MV-4-11 (cell line): ENCODE measurements around the gene LRCH3.
"Not testable (repeated sequence)": the region's sequence is repeated elsewhere in the genome, so short reads cannot be mapped to it uniquely, and the experiment has no call there.

Experiments
- DNase-seq: peaks from one replicate; lab custom pipeline; 2025; lab: John Stamatoyannopoulos, UW

The LRCH3 gene

GRCh38 chr3:197883541-197883940 is 92.5 kb downstream of the LRCH3 start:
- DNase-seq, result no peak

GRCh38 chr3:197884330-197884729 is 93.3 kb downstream of the LRCH3 start:
- not testable (repeated sequence) for DNase-seq

DNA sequence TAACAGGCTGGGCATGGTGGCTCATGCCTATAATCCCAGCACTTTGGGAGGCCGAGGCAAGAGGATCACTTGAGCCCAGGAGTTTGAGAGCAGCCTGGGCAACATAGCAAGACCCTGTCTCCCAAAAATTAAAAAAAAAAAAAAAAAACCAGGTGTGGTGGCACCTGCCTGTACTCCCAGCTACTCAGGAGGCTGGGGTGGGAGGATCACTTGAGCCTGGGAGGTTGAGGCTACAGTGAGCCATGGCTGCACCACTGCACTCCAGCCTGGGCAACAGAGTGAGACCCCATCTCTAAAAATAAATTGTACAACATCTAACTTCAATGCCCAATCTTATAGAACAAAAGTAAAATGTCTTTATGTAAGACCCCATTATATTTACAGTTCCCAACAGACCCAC is 95.0 kb downstream of the LRCH3 start:
- DNase-seq, result not testable (repeated sequence)

DNA sequence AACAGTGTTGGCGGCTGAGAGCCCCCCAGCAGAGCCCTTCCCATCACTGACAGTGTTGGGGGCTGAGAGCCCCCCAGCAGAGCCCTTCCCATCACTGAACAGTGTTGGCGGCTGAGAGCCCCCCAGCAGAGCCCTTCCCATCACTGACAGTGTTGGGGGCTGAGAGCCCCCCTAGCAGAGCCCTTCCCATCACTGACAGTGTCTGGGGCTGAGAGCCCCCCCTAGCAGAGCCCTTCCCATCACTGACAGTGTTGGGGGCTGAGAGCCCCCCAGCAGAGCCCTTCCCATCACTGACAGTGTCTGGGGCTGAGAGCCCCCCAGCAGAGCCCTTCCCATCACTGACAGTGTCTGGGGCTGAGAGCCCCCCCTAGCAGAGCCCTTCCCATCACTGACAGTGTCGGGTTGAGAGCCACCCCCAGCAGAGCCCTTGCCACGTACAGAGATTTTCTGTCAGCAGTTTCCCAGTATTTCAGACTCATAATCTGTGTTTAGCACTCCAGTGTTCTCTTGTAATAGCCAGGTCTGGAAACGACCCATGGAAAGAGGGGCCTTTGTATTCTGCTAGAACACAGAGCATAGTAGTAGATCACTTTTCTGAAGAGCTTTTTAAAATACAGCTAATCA is 96.5 kb downstream of the LRCH3 start:
- DNase-seq, result not testable (repeated sequence)

GRCh38 chr3:197888511-197888910 is 97.5 kb downstream of the LRCH3 start:
- no peak for DNase-seq

DNA sequence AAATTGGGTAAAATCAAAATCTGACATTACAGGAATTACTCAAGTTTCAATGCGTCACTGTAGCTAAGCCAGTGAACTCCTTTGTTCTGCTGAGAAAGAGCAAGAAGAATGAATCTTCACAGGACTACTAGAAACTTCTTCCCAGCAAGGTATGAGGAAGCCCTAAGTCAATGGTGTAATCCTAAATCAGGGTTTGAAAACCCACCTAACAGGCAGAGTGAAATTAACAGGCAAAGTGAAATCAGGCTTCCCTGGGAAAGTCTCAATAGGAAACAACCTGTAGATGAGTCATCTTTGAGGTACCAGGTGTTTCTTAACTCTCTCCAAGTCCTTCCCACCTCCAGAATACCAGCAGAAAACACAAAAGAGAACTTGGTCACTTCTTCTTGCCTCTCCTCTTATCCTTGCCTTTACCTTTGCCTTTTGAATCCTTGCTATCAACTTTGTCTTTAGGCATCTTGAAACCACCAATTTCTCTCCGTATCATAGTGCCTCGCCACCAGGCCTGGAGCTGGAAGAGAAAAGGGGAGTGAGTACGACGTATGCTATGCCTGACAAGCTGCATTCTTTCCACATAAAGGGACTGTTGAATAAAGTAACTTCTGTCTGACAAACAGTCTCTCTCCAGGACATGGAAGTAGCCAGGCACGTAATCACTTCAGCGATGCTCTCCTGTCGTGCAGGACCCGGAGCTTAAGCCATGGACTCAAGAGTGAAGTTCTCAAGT is 98.3 kb downstream of the LRCH3 start:
- DNase-seq, result no peak

GRCh38 chr3:197890693-197891092 is 99.6 kb downstream of the LRCH3 start:
- DNase-seq, result no peak

GRCh38 chr3:197892162-197892561 is 101.1 kb downstream of the LRCH3 start:
- no peak for DNase-seq

DNA sequence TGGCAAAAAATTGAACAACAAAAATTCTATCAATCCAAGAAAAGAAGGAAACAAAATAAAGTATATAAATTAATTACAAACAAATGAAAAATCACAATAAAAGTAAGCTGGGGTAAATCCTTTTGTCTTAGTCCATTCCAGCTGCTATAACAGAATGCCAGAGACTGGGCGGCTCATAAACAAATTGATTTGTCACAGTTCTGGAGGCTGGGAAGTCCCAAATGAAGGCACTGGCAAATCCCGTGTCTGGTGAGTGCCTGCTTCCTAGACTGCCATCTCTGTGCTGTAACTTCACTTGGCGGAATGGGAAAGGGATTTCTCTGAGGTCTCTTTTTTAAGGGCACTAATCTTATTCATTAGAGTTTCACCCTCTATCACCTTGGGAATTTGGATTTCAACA is 105.4 kb downstream of the LRCH3 start:
- no peak for DNase-seq

DNA sequence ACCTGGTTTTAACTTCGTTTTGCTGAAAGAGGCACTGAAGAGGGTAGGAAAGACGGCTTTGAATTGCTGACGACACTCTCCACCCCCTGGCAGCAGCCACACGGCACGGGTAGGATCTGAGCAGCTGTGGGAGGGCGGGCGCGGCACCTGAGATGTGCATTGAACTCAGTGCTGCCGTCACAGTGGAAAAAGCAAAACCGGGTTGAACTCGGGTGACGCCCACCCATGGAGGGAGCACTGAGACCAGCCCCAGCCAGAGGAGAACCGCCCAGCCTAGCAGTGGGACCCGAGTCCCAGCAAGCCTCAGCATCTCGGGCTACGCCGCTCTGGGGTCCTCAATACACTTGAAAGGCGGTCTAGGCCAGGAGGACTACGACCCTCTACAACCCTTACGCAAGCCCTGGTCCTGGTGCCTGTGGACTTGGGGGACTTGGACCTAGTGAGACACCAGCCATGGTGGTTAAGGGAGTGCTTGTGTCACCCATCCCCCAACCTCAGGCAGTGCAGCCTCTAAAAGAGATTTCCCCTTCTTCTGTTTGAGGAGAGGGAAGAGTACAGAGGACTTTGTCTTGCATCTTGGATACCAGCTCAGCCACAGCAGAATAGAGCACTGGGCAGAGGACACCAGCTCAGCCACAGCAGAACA is 108.9 kb downstream of the LRCH3 start:
- no peak for DNase-seq

GRCh38 chr3:197901626-197902025 is 110.6 kb downstream of the LRCH3 start:
- no peak for DNase-seq

DNA sequence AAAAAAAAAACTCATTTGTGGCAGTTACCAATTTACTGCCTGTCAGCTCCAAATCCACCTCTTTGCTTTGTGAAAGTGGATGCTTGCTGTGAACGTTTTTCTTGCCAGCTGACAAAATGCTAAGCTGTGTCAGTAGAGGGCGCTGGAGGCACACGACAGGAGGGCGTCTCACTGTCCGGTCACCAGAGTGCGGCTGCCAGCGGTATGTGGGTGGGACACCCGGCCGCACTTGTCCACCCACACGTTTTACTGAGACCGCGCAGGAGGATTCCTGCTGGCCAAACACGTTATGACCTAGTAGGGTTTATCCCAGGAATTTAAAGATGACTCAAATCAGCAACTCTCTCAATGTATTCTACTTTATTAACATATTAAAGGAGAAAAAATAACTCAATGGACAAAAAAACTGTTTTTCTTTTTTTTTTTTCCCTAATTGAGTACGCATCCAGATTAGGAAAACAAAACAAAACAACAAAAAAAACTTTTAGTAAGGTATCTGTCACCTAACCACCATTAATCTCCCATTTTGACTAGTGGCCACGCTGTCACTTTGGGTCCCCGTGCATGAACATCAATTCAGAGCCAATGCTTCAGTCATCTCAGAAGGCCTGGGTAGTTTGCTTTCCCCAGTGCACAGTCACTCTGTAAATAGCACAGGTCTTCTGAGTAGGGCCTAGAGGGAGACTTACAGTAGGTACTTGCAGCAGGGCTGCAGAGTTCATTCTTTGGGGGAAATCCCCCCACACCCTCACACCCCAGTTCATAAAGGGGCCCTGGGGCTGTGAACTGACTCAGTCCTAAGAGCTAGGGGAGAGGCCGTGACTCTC is 115.2 kb downstream of the LRCH3 start:
- DNase-seq, result peak; percentile 67

- DNase-seq, result no peak
Observed at GRCh38 chr3:197906850-197907187, 115.8 kb downstream of the LRCH3 start.

- DNase-seq, result no peak
Observed at GRCh38 chr3:197907196-197907595, 116.1 kb downstream of the LRCH3 start.

DNA sequence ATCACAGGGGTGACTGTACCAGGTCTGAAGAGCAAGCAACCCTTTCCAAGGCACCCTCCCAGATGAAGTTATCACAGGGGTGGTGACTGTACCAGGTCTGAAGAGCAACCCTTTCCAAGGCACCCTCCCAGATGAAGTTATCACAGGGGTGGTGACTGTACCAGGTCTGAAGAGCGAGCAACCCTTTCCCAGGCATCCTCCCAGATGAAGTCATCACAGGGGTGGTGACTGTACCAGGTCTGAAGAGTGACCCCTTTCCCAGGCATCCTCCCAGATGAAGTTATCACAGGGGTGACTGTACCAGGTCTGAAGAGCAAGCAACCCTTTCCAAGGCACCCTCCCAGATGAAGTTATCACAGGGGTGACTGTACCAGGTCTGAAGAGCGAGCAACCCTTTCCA is 117.5 kb downstream of the LRCH3 start:
- not testable (repeated sequence) for DNase-seq

DNA sequence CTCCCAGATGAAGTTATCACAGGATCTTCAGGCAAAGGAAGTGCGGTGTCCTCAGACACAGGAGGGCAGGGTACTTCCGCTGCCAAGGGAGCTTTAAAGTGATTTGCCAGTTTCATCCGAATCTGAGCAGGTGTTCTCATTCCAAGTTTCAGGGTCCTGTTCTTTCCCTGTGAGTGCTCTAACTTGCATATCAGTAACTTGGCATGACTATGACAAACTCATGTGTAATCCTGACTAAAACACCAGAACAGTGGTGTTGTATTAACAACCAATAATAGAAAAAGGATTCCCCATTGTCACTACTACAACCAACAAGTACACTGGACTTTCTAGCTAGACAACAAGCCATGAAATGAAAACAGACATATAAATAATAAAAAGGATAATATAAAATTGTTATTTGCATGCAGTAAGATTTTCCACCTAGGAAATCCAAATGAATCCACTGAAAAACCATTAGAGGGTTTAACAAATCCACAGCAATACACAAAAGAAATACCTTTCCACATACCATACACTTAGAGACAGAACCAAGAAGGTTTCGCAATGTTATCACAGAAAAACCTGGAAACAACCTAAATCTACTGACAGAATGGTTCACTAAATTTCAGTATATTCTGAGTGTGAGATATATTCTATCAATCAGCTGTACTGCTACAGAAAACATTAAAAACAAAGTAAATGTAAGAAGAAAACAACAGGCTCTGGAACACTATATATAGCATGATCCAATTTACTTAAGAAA is 118.1 kb downstream of the LRCH3 start:
- DNase-seq, result no peak

DNA sequence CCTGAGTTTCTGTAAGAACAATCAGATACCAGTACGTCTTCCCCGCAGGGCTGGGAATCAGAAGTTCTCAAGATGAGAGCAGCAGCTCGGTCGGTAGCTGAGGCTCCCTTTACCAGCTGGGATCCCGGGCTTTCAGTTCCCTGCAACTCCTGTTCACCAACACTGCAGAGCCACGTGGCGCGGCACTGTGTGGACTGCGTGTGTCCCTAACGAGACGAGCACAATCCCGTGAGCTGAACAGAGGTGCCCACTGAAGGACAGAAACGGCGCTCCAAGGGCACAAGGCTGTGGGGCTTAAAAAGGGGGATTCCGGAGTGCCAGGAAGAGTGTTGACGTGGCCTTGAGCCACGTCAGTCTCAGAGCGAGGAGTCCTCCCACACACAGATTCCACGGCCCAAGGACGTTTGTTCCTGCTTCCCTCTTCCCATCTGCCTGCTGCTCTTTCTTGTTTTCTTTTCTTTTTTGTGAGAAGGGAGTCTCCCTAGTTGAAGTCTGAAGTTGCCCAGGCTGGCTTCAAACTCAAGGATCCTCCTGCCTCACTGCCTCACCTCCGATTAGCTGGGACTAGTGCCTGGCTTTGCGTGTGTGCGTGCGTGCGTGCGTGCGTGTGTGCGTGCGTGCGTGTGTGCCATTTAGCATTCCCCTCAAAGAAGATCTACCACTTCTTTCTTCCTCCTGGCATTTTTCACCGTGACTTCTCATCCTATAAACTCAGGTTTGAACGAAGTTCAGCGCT is 121.9 kb downstream of the LRCH3 start:
- no peak for DNase-seq

DNA sequence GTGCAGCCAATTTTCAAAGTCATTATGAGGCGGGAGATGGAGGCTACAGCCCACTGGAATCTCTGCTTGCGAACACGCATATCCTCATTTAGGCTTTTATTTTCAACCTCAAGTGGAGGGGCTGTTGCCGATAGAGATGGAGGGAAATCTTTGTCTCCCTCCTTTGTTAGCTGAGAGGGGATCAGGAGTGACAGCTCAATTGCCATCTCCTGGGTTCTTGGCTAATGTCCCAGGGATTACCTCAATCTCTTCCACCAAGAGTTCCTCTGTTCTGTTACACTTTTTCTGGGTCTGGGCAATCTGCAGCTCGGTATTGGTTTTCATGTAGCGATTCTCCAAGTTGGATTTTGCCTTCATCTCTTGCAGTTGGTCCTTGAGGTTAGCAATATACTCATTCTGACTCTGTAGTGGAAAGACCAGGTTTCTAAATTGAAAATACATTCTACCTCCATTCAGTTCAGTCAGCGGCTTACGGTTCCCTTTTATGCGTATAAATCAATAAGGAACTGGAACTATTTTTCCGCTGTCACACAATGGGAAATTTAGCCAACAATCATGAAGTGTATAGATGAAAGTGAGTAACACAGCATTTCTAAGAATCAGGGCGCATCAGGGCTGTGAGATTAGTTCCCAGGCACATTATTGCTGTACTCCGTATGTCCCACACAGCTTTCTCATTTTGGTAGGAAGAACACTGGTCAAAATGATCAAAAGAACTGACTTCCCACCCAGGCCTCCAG is 122.8 kb downstream of the LRCH3 start:
- DNase-seq, result no peak

- DNase-seq, result not testable (repeated sequence)
Observed at GRCh38 chr3:197921429-197922275, 130.6 kb downstream of the LRCH3 start.
